Ramos (cell line): ENCODE measurements around the gene IL22RA2.

ENCODE experiments used
- in situ Hi-C: fragments of 300-500 bp; cut with MboI; formaldehyde crosslinking; loops from one replicate; pipeline ENCODE4 v1.14.3; 2022; ENCODE audit warnings: low sequenced_read_pairs; ENCODE audit not compliant: unreplicated experiment

Gene IL22RA2

GRCh38 chr6:137170266-137171052, 3.0 kb downstream of the IL22RA2 start:
- in situ Hi-C loops, result no loop called here

GRCh38 chr6:137167702-137168377, 5.6 kb downstream of the IL22RA2 start:
- in situ Hi-C loops, result no loop called here

- in situ Hi-C loops, result no loop called here
These were observed 7.0 kb downstream of the IL22RA2 start for GRCh38 chr6:137166247-137167098.

- in situ Hi-C loops, result no loop called here
These were observed 7.8 kb downstream of the IL22RA2 start for GRCh38 chr6:137165375-137166246.

GRCh38 chr6:137163732-137164318, 9.6 kb downstream of the IL22RA2 start:
- in situ Hi-C loops, result no loop called here

- in situ Hi-C loops, result no loop called here
These were observed 10.6 kb downstream of the IL22RA2 start for GRCh38 chr6:137162692-137163306.

- in situ Hi-C loops, result no loop called here
These were observed 11.5 kb downstream of the IL22RA2 start for GRCh38 chr6:137161949-137162348.

GRCh38 chr6:137160763-137161162, 12.7 kb downstream of the IL22RA2 start:
- in situ Hi-C loops, result no loop called here

GRCh38 chr6:137159912-137160311, 13.5 kb downstream of the IL22RA2 start:
- in situ Hi-C loops, result no loop called here

- in situ Hi-C loops, result no loop called here
These were observed 15.8 kb downstream of the IL22RA2 start for GRCh38 chr6:137157601-137158000.

- in situ Hi-C loops, result no loop called here
These were observed 16.8 kb downstream of the IL22RA2 start for GRCh38 chr6:137156650-137157049.

- in situ Hi-C loops, result no loop called here
These were observed 17.6 kb downstream of the IL22RA2 start for GRCh38 chr6:137155830-137156229.

- in situ Hi-C loops, result no loop called here
These were observed 23.4 kb downstream of the IL22RA2 start for GRCh38 chr6:137150072-137150471.

- in situ Hi-C loops, result no loop called here
These were observed 24.4 kb downstream of the IL22RA2 start for GRCh38 chr6:137149035-137149393.

GRCh38 chr6:137148306-137149034, 25.0 kb downstream of the IL22RA2 start:
- in situ Hi-C loops, result no loop called here

- in situ Hi-C loops, result no loop called here
These were observed 26.2 kb downstream of the IL22RA2 start for GRCh38 chr6:137147195-137147594.

GRCh38 chr6:137146206-137146605, 27.2 kb downstream of the IL22RA2 start:
- in situ Hi-C loops, result no loop called here

GRCh38 chr6:137145421-137145820, 28.0 kb downstream of the IL22RA2 start:
- in situ Hi-C loops, result no loop called here

GRCh38 chr6:137136065-137136464, 37.4 kb downstream of the IL22RA2 start:
- in situ Hi-C loops, result no loop called here
